Epidermal melanocyte (primary cell): Measurements from ENCODE around the gene ARHGAP5.

Experiments used
- DNase-seq: peaks from one replicate; pipeline ENCODE4 v3.0.0; 2011; ENCODE audit warnings: low spot score; ENCODE audit not compliant: insufficient read length

ARHGAP5 gene

DNA sequence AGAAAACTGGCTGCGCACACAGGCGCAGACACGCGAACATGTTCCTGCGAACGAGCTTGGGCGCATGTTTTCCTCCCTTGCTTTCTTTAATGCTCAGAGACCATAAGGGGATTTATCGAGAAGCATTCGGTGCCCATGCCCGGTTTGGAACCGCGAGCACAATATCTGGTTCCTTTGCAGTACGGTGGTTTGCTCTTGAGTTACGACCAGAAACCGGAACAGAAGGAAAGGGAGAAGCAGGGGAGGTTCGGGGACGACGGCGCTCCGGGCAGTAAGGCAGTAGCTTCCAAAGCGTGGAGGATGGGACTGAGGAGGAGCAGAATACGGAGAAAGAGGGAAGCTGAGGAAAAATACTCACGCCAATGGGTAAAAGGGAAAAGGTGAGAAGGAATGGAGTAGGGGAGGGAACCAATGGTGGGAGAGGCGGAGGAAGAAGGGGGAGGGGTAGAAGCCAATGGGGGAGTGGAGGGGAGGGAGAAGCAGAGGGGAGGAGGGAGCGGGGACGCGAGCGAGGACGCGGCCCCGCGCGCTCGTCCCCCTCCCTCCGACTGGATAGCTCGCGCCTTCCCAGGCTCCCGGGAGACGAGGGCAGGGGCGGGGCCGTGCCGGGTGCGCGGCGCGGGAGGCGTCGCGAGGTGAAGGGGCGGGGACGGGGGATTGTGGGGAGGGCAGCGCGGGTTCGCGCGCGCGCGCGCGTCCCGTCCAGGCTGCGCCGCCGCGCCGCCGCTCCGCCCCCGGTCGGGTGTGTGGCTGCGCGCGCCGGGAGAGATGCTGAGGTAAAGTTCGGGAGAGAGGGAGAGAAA, 625 bp upstream of the ARHGAP5 start:
- peak; percentile 49 for DNase-seq

DNA sequence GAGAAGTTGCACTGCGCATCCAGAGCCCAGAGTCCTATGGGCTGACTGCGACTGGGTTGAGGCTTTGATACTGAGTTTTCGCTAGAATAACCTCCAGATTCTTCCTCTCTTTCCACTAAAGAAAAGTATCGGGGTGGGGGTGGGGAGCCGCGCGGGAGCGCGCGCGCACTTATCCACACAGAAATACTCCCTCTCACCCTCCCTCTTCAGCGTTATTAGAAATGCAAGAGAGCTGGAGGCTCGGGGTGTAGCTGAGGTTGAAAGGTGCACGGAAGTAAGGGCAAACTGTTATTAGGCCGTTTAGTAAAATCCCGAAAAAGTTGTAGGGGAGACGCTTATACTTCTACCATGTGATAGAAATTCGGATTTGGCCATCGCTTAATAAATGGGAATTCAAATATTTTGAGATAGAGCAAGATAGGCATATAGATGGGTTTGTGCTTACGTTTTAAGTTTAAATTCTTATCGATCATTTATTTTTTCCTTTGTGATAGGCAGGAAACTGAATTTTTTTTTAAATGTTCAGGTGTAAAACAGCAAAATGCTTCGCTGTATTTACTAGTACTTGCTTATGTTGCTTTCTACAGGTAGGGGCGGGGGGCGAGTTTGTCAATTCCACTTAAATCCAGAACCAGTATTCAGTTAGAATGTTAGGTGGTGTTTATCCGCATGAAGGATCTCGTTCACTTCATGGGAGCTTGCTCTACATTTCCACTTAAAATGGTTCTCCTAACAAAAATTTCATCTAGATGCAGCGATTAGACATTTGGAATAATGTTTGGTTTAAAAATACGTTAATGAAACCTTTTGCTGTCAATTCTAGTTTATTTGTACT, 1.1 kb downstream of the ARHGAP5 start:
- DNase-seq: no peak

DNA sequence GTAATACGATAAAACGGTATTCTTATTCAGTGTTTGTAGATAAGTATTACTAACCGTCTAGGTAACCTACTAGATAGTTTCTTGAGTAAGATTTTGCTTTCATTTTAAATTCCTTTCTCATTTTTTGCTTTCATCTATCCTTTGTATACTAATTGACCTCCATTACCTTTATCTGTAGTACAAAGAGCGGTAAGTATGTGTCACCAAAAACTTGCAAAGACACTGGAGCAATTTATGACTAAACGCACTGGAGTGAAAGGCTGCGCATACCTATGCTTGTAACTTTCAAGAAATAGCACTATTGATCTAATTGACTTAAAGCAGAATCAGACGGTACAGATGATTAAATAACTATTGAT, 1.7 kb downstream of the ARHGAP5 start:
- no peak for DNase-seq

DNA sequence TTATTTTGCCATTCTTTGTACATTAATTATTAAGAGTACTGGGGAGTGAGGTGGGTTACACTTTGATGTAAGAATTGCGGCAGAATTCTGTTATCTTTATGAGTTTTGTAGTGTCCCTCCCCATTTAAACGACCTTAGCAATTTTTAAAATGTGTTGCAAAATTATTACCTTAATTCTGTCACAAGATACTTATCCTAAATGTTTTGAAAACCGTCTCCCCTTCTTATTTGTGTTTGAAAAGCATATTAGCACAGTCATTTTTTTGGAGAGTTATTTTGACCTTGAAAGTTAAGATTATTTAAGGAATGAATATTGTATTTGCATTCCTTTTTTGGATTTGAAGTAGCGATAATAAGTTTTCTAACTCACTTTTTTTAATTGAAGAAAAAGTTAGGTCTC, 2.2 kb downstream of the ARHGAP5 start:
- DNase-seq: no peak

DNA sequence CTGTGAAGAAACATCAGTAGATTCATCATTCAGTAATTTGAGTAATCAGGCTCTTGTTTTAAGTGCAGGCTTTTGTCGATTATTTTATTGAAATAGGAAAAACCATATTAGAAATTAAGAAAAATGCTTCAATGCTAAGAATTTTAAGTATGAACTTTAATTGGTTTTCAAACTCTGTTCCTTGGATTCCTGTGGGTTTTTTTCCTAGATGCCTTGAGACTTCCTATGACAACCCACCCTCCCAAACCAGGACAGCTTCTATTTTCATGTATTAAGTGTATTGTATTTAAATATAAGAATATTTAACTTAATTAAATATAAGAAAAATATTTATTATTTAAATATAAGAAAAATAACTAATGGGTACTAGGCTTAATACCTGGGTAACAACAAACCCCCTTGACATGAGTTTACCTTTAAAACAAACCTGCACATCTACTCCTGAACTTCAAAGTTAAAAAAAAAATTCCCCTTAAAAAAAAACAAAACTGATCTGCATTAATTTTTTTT, 3.0 kb downstream of the ARHGAP5 start:
- no peak for DNase-seq

DNA sequence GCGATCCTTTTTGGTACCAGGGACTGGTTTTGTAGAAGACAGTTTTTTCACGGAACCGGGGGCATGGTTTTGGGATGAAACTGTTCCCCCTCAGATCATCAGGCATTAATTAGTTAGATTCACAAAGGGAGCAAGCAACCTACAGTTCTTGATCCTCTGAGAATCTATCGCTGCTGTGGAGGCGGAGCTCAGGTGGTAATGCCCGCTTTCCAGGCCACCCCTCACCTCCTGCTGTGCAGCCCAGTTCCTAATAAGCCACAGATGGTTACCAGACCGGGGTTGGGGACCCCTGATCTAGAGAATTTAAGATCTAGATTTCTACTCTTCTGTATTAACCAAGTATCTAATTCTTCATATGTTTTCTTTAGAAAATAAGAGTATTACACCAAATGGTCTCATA, 4.8 kb downstream of the ARHGAP5 start:
- DNase-seq: no peak

DNA sequence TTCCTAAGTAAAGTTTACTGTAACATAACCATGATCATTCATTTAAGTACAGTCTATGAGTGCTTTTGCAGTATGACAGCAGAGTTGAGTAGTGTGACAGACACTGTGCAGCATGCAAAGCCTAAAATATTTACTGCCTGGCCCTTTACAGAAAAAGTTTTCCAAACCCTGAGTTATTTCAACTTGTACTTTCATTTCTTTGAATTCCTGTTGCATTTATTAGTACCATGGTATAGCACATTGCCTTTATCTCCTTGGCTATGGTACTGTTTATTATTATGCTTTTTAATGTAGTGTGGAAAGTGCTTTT, 6.2 kb downstream of the ARHGAP5 start:
- DNase-seq: no peak

DNA sequence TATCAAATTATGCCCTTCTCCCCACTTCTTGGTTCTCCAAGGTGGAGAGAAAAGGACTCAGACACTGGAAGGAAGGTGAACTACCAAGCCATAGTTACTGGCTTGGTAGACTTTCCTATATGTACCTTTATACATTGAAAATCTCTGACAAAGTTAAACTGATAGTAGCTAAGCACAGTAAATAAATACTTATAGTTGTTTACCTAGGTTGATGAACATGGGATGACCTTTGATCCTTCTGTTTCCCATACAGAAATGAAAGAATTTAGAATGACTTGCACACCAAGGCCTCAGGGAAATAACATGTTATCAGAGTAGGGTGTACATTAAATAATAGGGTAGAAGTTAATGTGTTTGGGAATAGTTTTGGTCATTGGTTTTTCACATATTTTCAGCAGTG, 6.7 kb downstream of the ARHGAP5 start:
- DNase-seq: no peak

DNA sequence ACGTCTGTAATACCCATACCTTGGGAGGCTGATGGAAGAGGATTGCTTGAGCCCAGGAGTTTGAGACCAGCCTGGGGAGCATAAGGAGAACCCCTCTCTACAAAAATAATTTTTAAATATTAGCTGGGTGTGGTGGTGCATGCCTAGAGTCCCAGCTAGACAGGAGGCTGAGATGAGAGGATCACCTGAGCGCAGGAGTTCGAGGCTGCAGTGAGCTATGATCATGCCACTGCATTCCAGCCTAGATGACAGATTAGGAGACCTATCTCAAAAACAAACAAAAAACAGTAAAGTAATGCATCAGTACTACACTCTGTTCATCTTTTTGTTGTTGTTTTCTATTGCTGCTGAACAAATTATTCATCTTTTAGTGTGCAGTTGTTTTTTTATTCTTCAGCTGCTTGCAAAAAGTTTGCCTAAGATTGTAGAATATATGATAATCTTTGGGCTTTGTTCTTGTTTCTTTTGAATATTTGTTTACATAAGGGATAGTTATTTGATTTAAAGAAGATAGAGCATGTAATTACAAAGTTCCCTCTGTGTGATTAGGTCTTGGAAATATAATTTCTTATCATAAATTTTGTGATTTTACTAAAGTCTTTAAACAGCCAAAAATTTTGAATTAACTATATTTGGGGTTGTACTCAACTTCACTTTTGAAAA, 8.2 kb downstream of the ARHGAP5 start:
- DNase-seq: no peak

DNA sequence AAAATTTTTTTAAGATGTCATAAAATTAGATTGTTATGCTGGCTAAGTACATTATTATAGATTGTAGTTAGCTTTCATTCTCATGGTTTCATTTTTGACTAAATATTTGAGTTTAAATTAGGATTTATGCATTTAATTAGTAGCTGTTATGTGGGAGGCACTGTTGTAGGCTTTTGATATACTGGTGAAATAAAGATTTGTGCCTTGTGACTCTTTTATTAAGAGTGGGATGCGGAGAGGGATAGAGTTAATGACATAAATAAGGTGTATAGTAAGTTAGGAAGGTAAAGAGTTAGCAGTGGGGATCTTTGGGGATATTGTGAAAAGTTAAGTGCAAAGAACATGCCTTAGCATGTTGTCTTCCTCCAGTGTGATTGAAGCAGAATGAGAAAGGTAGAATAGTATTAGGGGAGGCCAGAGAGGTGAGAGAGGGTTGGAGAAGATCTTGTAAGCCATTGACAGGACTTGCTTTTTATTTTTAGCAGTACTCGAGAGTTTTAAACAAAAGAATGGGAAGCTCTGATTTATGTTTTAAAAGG, 8.8 kb downstream of the ARHGAP5 start:
- no peak for DNase-seq

DNA sequence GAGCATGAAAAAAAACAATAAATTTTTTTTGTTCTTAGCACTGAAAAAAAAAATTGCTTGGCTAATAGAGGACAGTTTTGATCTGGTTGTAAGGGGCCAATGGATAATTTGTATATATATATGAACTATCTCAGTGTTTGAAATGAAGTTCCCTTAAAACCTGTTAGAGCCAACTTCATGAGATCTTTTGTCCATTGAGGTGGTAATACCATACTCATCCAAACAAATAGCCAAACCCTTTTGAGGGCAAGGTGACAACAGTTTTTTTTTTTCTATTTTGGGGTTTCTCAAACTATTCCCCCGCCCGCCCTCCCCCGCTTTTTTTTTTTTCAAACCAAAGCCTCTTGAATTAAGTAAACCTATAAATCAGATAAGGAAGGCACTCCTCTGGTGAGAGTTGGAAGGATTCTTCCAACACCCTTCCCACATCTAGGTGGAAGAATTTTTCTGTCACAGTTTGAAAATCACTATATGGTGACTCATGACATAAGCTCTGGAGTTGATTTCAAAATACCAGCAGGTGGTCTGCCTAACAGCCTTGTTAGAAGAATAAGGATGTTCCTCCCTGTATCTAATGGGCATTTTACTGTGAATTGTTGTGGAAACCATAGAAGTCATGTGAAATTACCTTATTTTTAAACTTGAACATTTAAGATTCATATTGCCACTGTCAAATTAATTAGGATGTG, 10.2 kb downstream of the ARHGAP5 start:
- DNase-seq: no peak

DNA sequence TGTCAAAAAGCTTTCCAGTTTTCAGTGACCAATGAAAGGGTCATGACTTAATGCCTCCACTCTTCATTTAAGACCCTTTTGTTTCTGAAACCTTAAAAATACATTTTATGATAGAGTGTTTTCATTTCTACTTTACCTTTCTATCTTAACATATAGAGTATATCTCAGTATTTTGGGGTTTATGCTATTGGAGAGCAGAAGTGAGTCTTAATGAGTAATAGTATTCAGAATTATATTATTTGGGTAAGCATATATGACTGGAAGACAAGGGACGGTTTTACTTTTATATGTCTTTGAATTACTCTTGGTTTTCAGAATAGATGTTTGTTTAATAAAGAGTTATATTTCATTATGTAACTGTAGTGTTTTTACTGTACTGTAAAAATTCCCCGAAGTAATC, 10.8 kb downstream of the ARHGAP5 start:
- DNase-seq: no peak

DNA sequence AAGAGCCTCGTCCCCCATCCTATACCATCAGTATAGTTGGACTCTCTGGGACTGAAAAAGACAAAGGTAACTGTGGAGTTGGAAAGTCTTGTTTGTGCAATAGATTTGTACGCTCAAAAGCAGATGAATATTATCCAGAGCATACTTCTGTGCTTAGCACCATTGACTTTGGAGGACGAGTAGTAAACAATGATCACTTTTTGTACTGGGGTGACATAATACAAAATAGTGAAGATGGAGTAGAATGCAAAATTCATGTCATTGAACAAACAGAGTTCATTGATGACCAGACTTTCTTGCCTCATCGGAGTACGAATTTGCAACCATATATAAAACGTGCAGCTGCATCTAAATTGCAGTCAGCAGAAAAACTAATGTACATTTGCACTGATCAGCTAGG, 13.6 kb downstream of the ARHGAP5 start:
- no peak for DNase-seq

DNA sequence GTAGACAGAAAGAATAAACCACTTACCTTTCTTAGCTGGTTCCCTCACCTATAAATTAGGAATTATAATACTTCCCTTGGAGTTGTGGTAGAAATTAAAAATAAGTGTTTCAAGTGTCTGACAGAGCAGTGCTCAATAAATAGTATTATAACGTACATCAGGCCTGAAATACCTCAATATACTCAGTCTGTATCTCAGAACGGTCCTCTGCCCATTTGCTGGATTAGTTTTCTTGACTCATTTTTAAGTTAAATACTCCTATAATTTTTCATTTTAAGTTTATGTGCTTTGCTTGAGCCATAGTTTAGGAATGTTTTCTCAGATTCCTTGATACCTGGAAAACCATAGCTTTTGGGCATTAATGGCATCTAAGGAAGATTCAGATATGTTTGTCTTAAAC, 22.4 kb downstream of the ARHGAP5 start:
- DNase-seq: no peak

DNA sequence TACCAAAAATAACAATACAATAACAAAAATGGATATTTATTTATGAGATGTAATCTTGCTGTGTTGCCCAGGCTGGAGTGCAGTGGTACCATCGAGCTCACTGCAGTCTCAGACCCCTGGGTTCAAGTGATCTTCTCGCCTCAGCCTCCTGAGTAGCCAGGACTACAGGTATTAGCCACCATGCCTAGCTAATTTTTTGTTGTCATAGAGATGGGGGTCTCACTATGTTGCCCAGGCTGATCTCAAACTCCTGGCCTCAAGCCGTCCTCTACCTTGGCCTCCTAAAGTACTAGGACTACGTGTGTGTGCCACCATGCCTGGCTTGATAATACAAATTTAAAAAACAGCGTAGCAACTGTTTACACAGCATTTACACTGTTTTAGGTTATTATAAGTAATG, 23.1 kb downstream of the ARHGAP5 start:
- DNase-seq: no peak

DNA sequence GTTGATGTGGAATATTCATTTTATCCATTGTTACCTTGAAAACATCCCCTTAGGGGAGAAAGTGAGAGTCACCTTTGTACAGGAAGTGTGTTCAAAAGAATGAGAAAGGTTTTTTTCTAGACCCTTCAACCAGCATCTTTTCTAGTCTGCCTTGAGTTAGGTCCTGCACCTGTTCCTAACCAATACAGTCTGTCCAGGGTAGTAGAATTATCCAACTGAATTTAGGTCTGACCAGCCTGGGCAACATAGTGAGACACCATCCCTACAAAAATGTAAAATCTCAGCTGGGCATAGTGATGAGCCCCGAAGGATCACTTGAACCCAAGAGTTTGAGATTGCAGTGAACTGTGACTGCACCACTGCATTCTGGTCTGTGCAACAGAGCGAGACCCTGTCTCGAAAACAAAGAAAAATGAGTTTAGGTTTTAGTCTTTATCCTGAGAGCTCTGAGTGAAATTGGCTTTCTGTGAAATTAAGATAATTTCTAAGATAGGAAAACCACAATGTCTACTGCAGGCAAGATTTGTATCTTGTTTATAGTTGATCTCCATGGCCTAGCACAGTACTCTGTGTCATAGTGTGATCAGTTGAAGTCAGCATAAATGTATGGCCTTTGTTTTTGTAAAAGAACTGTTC, 25.2 kb downstream of the ARHGAP5 start:
- DNase-seq: no peak

DNA sequence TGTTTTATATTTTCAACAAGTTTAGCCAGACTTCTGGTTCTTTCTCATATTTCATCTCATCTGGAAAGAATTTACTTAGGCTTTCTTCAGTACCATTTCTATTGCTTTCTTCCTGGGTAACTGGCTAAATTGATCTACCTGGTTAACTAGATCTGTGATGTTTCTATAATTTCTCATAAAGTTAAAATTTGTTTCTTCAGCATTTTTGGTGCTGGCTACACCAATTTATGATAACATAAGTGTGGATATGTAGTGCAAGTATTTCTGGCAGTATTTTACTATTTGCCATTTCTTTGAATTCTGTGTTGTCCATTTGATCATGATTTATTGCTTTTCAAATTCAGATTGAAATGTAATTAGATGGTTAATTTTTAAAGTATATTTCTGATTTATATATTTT, 25.9 kb downstream of the ARHGAP5 start:
- DNase-seq: no peak

DNA sequence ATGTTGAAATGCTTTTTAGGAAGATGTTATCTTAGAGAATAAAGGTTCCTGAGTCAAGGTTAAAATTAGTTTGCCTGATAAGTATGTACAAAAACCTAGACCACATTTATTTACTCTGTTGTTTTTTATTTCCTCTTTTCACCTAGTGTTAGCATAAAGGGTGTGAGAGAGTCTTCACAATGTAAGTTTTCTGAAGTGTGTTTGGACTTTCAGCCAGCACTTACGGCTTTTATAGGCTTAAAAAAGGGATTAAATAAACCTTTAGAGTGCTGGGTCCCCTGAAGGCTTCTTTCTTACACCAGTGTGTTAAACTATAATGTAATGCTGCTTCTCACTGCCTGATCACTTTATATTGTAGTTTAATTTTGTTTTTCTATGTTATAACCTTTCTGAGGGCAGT, 27.2 kb downstream of the ARHGAP5 start:
- DNase-seq: no peak

DNA sequence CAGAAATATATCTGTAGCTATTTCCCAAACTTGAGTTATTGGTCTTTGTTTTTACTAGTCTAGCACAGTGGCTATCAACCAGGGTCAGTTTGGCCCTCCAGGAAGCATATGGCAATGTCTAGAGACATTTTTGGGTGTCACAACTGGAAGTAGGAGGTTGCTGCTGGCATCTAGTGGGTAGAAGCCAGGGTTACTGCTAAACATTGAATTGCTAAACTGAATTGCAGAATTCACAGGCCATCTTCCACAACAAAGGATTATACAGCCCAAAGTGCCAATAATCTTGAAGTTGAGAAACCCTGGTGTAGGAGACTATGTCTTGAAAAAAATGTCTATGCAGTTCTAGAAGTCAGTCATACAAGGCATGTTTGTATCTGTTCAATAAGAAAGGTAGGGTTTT, 27.7 kb downstream of the ARHGAP5 start:
- DNase-seq: no peak

DNA sequence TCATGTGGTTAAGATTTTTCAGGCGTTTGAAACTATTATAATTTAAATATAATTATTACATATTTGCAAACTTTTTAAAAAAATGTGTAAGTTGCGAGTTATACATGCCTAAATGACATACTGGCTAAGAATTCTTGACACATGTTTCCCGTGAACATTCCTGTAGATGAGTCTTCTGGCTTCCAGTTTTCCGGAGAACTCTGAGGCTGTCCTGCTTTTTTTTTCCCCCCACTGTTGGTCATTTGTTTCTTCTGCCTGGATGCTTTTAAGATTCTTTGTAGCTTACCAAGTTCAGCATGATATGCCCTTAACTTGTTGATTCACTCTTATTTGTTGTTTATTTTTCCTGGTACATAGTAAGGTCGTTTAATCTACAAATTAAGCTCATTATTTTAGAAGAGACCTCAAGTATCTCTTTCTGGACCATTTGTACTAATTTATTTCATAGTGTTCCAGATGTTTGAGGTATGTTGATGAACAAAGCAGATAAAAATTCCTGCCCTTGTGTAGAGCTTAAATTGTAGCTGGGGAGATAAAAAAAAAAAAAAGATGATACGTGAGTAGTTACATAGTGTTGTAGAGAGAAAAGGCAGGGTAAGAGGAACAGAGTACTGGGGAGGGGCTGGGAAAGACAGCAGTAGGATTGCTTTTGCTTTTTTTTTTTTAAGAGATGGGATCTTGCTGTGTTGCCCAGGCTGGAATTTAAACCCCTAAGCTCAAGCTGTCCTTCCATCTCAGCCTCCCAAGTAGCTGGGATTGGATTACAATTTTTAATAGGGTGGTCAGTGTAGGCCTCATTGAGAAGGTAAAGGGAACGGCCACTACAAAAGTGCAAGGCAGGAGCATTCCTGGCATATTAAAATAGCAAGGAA, 32.8 kb downstream of the ARHGAP5 start:
- DNase-seq: no peak
